ENCODE measurements around the gene DIAPH1.

The DIAPH1 gene
- 341 reads per million, percentile 96 among the genes with 10 or more reads in this experiment for total RNA-seq

- peak; percentile 97 for DNase-seq
Observed at GRCh38 chr5:141618804-141619554, at the start of gene DIAPH1. Gene DIAPH1 (minus strand): TSS chr5:141619000. CDS start chr5:141618914, 86 bp downstream.

GRCh38 chr5:141665995-141666940 is 47.5 kb upstream of the DIAPH1 start:
- DNase-seq = no peak

- DNase-seq = peak; percentile 50
Observed at GRCh38 chr5:141664733-141665461, 46.1 kb upstream of the DIAPH1 start.

GRCh38 chr5:141663506-141663905 is 44.7 kb upstream of the DIAPH1 start:
- no peak for DNase-seq

- DNase-seq = no peak
Observed at GRCh38 chr5:141662028-141662427, 43.2 kb upstream of the DIAPH1 start.

- DNase-seq = no peak
Observed at GRCh38 chr5:141657937-141658545, 39.2 kb upstream of the DIAPH1 start.

- no peak for DNase-seq
Observed at GRCh38 chr5:141657404-141657803, 38.6 kb upstream of the DIAPH1 start.

GRCh38 chr5:141656396-141656795 is 37.6 kb upstream of the DIAPH1 start:
- DNase-seq = no peak

- DNase-seq = no peak
Observed at GRCh38 chr5:141655020-141655419, 36.2 kb upstream of the DIAPH1 start.

- DNase-seq = no peak
Observed at GRCh38 chr5:141654298-141654697, 35.5 kb upstream of the DIAPH1 start.

- no peak for DNase-seq
Observed at GRCh38 chr5:141651728-141652105, 32.9 kb upstream of the DIAPH1 start.

GRCh38 chr5:141650851-141651727 is 32.3 kb upstream of the DIAPH1 start, which contains the start of gene FCHSD1:
Gene FCHSD1 (minus strand): TSS chr5:141651418. CDS start chr5:141651368, 50 bp downstream.
- DNase-seq = peak; percentile 73

- DNase-seq = no peak
Observed at GRCh38 chr5:141649972-141650371, 31.2 kb upstream of the DIAPH1 start.

- DNase-seq = no peak
Observed at GRCh38 chr5:141649056-141649688, 30.4 kb upstream of the DIAPH1 start.

- no peak for DNase-seq
Observed at GRCh38 chr5:141647851-141648250, 29.1 kb upstream of the DIAPH1 start.

- DNase-seq = no peak
Observed at GRCh38 chr5:141647242-141647641, 28.4 kb upstream of the DIAPH1 start.

- no peak for DNase-seq
Observed at GRCh38 chr5:141646026-141646425, 27.2 kb upstream of the DIAPH1 start.

- no peak for DNase-seq
Observed at GRCh38 chr5:141641634-141642267, 23.0 kb upstream of the DIAPH1 start.

GRCh38 chr5:141640698-141641097 is 21.9 kb upstream of the DIAPH1 start:
- no peak for DNase-seq

- no peak for DNase-seq
Observed at GRCh38 chr5:141640051-141640415, 21.2 kb upstream of the DIAPH1 start.
